B cell (primary cell): ENCODE measurements around the gene ZNF146. TPM values are rescaled to one million over a fixed set of nuclear protein-coding genes. Genes with fewer than 3 reads are reported as not detected.
"Not testable (repeated sequence)": the region's sequence is repeated elsewhere in the genome, so short reads cannot be mapped to it uniquely, and the experiment has no call there.

Experiments
- ATAC-seq: fragments of 200-7000 bp; cut with Tn5 transposase; one replicate; pipeline ENCODE4 v1.10.0; 2021; ENCODE audit warnings: low read depth, mild to moderate bottlenecking, moderate number of reproducible peaks, moderate library complexity
- CTCF ChIA-PET: fragments of 350-600 bp; sonication (Branson Sonifier 250); formaldehyde crosslinking; loops from one replicate; lab custom pipeline; 2021; ENCODE audit warnings: antibody characterized with exemption, inconsistent platforms; lab: Charles Lee
- POLR2A ChIA-PET: fragments of 350-600 bp; sonication (Branson Sonifier 250); formaldehyde crosslinking; loops from one replicate; lab custom pipeline; 2021; ENCODE audit warnings: antibody characterized with exemption; lab: Charles Lee
- DNase-seq: peaks from one replicate; pipeline ENCODE4 v3.0.0; 2013
- H2AFZ ChIP-seq: 2 replicates; pipeline ENCODE4 v1.6.1; 2012; ENCODE audit warnings: mild to moderate bottlenecking, low read depth, low read length; ENCODE audit not compliant: insufficient read depth, poor library complexity, severe bottlenecking
- H3K27ac ChIP-seq, 2 donors: 1 replicate in 1 of 2; 2 replicates in 1 of 2; pipeline ENCODE4 v1.5.1; 2012 to 2013; ENCODE audit warnings: low read length in 2 of 2, mild to moderate bottlenecking in 2 of 2, moderate library complexity in 1 of 2
- H3K27me3 ChIP-seq, 4 experiments: fragments of 200-600 bp in 1 of 4; sonication (generic) in 1 of 4; replicated peaks in 1 of 4; 1 replicate in 2 of 4; 2 replicates in 2 of 4; pipeline versions ENCODE4 v1.6.1 to v1.7.0; 2013 to 2016; ENCODE audit warnings: low read length in 3 of 4, mild to moderate bottlenecking in 2 of 4, mixed read lengths in 1 of 4, moderate library complexity in 1 of 4; ENCODE audit not compliant: insufficient read depth in 4 of 4, control insufficient read depth in 3 of 4; ENCODE audit errors: control extremely low read depth in 1 of 4
- H3K36me3 ChIP-seq, 2 experiments: replicated peaks in 1 of 2; 1 replicate in 1 of 2; 2 replicates in 1 of 2; pipeline versions ENCODE4 v1.6.1 to v1.7.1; 2013; ENCODE audit warnings: low read length in 1 of 2; ENCODE audit not compliant: insufficient read depth in 2 of 2, control insufficient read depth in 1 of 2; ENCODE audit errors: control extremely low read depth in 1 of 2, extremely low read depth in 1 of 2
- H3K4me1 ChIP-seq, 2 donors: fragments of 200-600 bp in 1 of 2; sonication (generic) in 1 of 2; 1 replicate in 1 of 2; 2 replicates in 1 of 2; pipeline versions ENCODE4 v1.5.1 to v1.6.1; 2013 to 2017; ENCODE audit warnings: low read length in 2 of 2; ENCODE audit not compliant: control insufficient read depth in 2 of 2, insufficient read depth in 2 of 2
- H3K4me2 ChIP-seq: replicated peaks from 2 replicates; pipeline ENCODE3; 2012; ENCODE audit warnings: mild to moderate bottlenecking, low read depth, low read length; ENCODE audit not compliant: poor library complexity, severe bottlenecking
- H3K4me3 ChIP-seq, 5 experiments: fragments of 200-600 bp in 1 of 5; sonication (generic) in 1 of 5; 1 replicate in 3 of 5; 2 replicates in 2 of 5; pipeline versions ENCODE4 v1.5.1 to v1.7.0; 2011 to 2016; ENCODE audit warnings: low read length in 4 of 5, mild to moderate bottlenecking in 4 of 5, low read depth in 2 of 5, control low read depth in 1 of 5, moderate library complexity in 1 of 5; ENCODE audit not compliant: insufficient read depth in 1 of 5; ENCODE audit errors: control extremely low read depth in 1 of 5, extremely low read depth in 1 of 5
- H3K79me2 ChIP-seq: fragments of 200-600 bp; sonication (generic); one replicate; pipeline ENCODE4 v1.6.0; 2016; ENCODE audit warnings: low read length; ENCODE audit not compliant: control insufficient read depth, insufficient read depth
- H3K9ac ChIP-seq: fragments of 200-600 bp; sonication (generic); 2 replicates; pipeline ENCODE4 v1.6.1; 2017; ENCODE audit warnings: mild to moderate bottlenecking, low read length, moderate library complexity
- H3K9me3 ChIP-seq, 3 donors: one replicate each; pipeline versions ENCODE4 v1.6.1 to v1.7.1; 2013; ENCODE audit warnings: low read length in 2 of 3; ENCODE audit not compliant: control insufficient read depth in 2 of 3, insufficient read depth in 1 of 3; ENCODE audit errors: control extremely low read depth in 1 of 3
- H4K20me1 ChIP-seq: 2 replicates; pipeline ENCODE4 v1.6.0; 2012; ENCODE audit warnings: mild to moderate bottlenecking, low read length; ENCODE audit not compliant: insufficient read depth, control insufficient read depth, poor library complexity, severe bottlenecking
- H3K27ac Mint-ChIP-seq: one replicate; pipeline ENCODE4 v1.8.0; 2021; ENCODE audit warnings: mixed read lengths
- H3K27me3 Mint-ChIP-seq: one replicate; pipeline ENCODE4 v1.8.0; 2021; ENCODE audit warnings: mixed read lengths
- H3K4me1 Mint-ChIP-seq: one replicate; pipeline ENCODE4 v1.8.0; 2021; ENCODE audit warnings: mixed read lengths
- H3K4me3 Mint-ChIP-seq: one replicate; pipeline ENCODE4 v1.8.0; 2021; ENCODE audit warnings: mixed read lengths
- H3K9me3 Mint-ChIP-seq: one replicate; pipeline ENCODE4 v1.8.0; 2022; ENCODE audit warnings: mixed read lengths; ENCODE audit not compliant: insufficient read depth
- CTCF ChIP-seq: fragments of 200-600 bp; IDR thresholded peaks from one replicate; pipeline ENCODE4 v1.8.0; 2022; ENCODE audit warnings: antibody characterized with exemption, mild to moderate bottlenecking
- EZH2 ChIP-seq: IDR thresholded peaks from 2 replicates; pipeline ENCODE4 v1.6.1; 2012; ENCODE audit warnings: borderline replicate concordance, low read depth, mild to moderate bottlenecking, moderate library complexity, low read length; ENCODE audit not compliant: insufficient read depth, poor library complexity, severe bottlenecking
- WGBS: methylation state at CpG from one replicate; pipeline ENCODE4 v1.1.5; 2013; ENCODE audit warnings: missing lambda C conversion rate; ENCODE audit not compliant: insufficient coverage; 5-methylcytosine and 5-hydroxymethylcytosine counted together
- intact Hi-C: fragments of 100-400 bp; cut with micrococcal nuclease; formaldehyde crosslinking; loops from one replicate; pipeline ENCODE4 v1.10.0; 2022
- polyA plus RNA-seq: library from polyadenylated mRNA; depleted of rRNA; stranded (reverse); fragments of >200 nt; gene quantifications from 2 replicates; pipeline ENCODE4 v1.2.3, GENCODE V29; 2012
- total RNA-seq, 2 donors: library from RNA; stranded (reverse); fragments of 120-200 nt in 1 of 2; gene quantifications; 1 replicate in 1 of 2; 2 replicates in 1 of 2; pipeline versions ENCODE4 v1.2.3 to v1.2.4, GENCODE V29; 2013 to 2022

Gene ZNF146
- total and polyA plus RNA-seq, 2 donors (not counting 1 experiment from before 2014, with no cell fraction given), result 21.9 to 62.2 TPM

GRCh38 chr19:36169084-36169760 is 45.7 kb upstream of the ZNF146 start:
- ATAC-seq (no peak), DNase-seq (no peak)
- Histone ChIP-seq H3K9ac (no peak overlapping the region), H4K20me1 (no peaks in the 10 kb centered on the region), H3K4me2 (no peak overlapping the region), H3K4me1 (peaks cover 0 to 4% of the 10 kb centered on the region in 2 donors), H2AFZ (no peak overlapping the region), H3K27ac (no peak overlapping the region), H3K4me3 (no peak overlapping the region), H3K9me3 (no peaks in the 10 kb centered on the region), H3K79me2 (no peaks in the 10 kb centered on the region), H3K27me3 (no peaks in the 10 kb centered on the region), H3K36me3 (no peaks in the 10 kb centered on the region)
- H3K4me1 Mint-ChIP-seq, result peaks cover 4% of the 10 kb centered on the region
- no peaks in the 10 kb centered on the region for H3K9me3 Mint-ChIP-seq
- CTCF ChIA-PET, result interaction anchor here (0.6 to 8.3 kb wide), 11 partner anchors 14 to 220 kb away, joined by 3 to 146 read pairs (median 4); partner anchors contain the start of genes CAPNS1 and ZNF565
- intact Hi-C loops, result no loop called here
- no peaks in the 10 kb centered on the region for H3K27me3 Mint-ChIP-seq
- 97% methylated on average over 3 of the region's 9 CpGs for WGBS
- POLR2A ChIA-PET, result interaction anchor here (0.6 to 1.0 kb wide), 3 partner anchors 41 to 433 kb away, joined by 5 to 10 read pairs (median 8); no protein-coding TSS in a partner anchor
- no peak overlapping the region for H3K27ac Mint-ChIP-seq
- TF ChIP-seq CTCF (no peak), EZH2 (no peak)
- no peak overlapping the region for H3K4me3 Mint-ChIP-seq

- Histone ChIP-seq H3K27me3 (no peaks in the 10 kb centered on the region), H3K4me1 (peaks cover 0 to 4% of the 10 kb centered on the region in 2 donors), H3K9me3 (no peaks in the 10 kb centered on the region), H4K20me1 (no peaks in the 10 kb centered on the region), H3K9ac (no peak overlapping the region), H3K27ac (no peak overlapping the region), H3K4me2 (no peak overlapping the region), H3K36me3 (no peaks in the 10 kb centered on the region), H3K79me2 (no peaks in the 10 kb centered on the region), H2AFZ (no peak overlapping the region), H3K4me3 (no peak overlapping the region)
- no peak for DNase-seq
- Mint-ChIP-seq H3K9me3 (no peaks in the 10 kb centered on the region), H3K4me3 (no peak overlapping the region), H3K27ac (no peak overlapping the region), H3K27me3 (no peaks in the 10 kb centered on the region), H3K4me1 (peaks cover 4% of the 10 kb centered on the region)
- TF ChIP-seq EZH2 (no peak), CTCF (no peak)
- intact Hi-C loops, result loop anchor here (10.0 kb wide), 1 partner anchor 118 kb away; the partner anchor contains the start of genes THAP8 and WDR62
- 83% methylated on average over 2 of the region's 5 CpGs for WGBS
- no peak for ATAC-seq
- ChIA-PET CTCF (interaction anchor here (1.2 to 3.6 kb wide), 2 partner anchors 24 to 45 kb away, joined by 3 to 38 read pairs; no protein-coding TSS in a partner anchor), POLR2A (no interaction called here)
Measured at GRCh38 chr19:36172852-36173251, 42.1 kb upstream of the ZNF146 start.

GRCh38 chr19:36173846-36174245 is 41.1 kb upstream of the ZNF146 start:
- ChIA-PET CTCF (interaction anchor here (1.2 to 3.6 kb wide), 2 partner anchors 25 to 46 kb away, joined by 3 to 38 read pairs; no protein-coding TSS in a partner anchor), POLR2A (interaction anchor here (0.6 kb wide), 1 partner anchor 481 kb away, joined by 3 read pairs; no protein-coding TSS in a partner anchor)
- not testable (repeated sequence) for ATAC-seq, H3K27me3 Mint-ChIP-seq, H3K79me2 ChIP-seq, H3K4me1 Mint-ChIP-seq, H2AFZ ChIP-seq, H3K9me3 Mint-ChIP-seq, DNase-seq, H3K4me3 ChIP-seq, H3K9me3 ChIP-seq, H3K27ac ChIP-seq, H3K9ac ChIP-seq, H3K36me3 ChIP-seq, H3K27ac Mint-ChIP-seq, H3K4me2 ChIP-seq, H3K27me3 ChIP-seq, H3K4me3 Mint-ChIP-seq, H4K20me1 ChIP-seq, H3K4me1 ChIP-seq
- WGBS, result 100% methylated on average over 3 of the region's 8 CpGs
- intact Hi-C loops, result loop anchor here (10.0 kb wide), 1 partner anchor 119 kb away; the partner anchor contains the start of genes THAP8 and WDR62
